ENCODE results near the gene NOTCH2NLA.
"Not testable (repeated sequence)": the region's sequence is repeated elsewhere in the genome, so short reads cannot be mapped to it uniquely, and the experiment has no call there.

NOTCH2NLA gene

DNA sequence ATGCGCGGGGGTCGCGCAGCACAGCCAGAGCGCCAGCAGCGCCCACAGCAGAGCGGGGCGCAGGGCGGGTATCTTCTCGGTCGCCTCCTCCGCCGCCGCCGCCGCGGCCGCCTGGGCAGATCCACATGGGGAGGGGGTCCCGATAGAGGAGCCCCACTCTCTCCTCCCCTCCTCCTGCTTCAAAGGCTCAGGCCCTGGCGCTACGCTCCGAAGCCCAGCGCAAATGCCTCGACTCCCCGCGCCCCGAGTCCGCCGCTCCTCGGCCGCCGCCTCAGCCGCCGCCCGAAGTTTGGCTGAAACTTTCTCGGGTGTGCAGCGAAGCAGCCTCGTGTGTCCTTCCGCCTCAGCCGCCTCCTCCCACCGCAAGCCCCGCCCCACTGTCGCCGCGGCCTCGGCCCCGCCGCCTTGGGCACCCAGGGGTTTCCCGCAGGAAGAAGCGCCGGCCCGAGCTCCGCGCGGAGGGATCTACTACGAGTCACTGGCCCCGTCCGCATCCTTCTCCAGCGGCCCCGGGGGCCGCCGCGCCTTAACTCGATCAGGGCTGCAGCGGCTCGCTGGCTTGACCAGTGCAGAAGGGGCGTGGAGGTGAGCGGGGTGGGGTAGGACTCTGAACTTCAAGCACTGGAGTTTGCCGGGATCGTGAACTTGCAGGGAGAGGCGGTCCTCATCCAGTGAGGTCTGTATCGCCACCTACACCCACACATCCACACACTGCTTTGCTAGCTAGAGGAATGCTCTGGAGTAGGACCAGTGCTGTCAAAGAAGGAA, at the start of gene NOTCH2NLA:
Gene NOTCH2NLA (minus strand): TSS at position 312 of the 768 bp plus-strand sequence. CDS start 39,684 bp downstream, outside the sequence.
- DNase-seq = peak; percentile 32 to 37

DNA sequence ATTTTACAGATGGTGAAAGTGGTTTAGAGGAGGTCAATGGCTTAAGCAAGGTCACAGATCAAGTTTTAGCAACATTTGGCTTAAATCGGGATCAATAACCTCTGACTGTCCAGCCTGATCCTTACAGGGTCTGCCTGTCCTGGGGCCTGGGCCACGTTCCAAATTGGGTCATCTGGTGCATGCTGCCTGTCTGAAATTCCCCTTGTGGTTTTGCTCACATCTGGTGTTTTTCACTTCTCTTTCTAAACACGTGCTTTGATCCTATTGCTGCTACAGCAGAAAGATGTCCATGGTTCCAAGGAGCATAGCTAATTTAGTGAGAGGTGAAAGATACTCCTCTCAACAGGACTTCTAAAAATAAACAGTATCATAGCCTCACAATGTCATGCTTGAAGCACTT, 49.5 kb upstream of the NOTCH2NLA start:
- DNase-seq = not testable (repeated sequence)

DNA sequence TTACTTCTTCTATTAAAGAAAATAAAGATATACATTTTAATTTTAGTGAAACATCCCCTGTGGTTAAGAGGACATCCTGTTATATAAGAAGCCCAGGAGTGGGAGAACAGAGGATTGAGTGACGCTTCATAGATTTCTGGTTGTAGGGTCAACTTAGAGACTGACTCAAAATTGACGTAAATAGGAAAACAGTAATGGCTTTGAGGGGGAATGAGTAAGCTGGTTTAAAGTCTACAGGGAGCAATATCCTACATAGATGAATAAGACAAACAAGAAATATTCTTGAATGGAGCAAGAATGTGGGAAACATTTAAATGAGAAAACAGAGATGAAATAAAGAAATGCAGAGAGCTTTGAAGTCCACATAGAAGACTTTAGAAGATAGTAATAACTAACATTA, 48.3 kb upstream of the NOTCH2NLA start:
- DNase-seq = not testable (repeated sequence)

DNA sequence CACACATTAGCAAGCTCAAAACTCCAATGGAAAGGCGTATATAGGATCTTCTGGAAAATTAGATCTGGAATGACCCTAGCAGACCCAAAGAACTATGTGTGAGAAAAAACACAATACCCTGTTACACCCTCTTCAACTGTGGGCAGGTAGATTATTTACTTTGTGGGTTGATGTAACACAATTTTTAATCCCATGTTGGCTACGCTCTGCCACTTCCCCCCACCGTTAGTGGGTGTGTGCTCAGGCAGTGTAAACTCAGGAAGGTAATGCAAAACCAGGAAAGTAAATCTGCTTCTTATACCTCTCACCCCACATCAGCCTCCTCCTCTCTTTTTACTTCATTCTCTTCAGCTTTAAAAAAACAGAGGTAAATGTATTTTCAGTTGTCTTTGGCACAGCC, 45.3 kb upstream of the NOTCH2NLA start:
- DNase-seq = not testable (repeated sequence)

DNA sequence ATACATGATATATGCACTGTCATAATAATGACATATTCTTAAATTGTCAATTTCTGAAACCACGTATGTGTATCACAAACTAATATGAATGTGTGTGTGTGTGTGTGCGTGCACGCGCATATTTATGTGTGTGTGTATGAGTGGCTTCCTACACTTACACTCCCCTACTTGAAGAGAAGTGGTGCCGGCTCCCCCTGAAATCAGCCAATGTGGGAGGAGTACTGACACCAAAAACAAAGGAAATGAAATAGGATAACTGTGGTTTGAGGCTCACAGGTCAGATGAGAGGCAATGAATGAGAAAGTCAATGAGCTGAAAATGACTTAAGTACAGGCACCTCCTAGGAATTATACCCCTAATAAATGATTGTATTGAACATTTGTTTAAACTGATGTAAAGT, 44.4 kb upstream of the NOTCH2NLA start:
- not testable (repeated sequence) for DNase-seq

DNA sequence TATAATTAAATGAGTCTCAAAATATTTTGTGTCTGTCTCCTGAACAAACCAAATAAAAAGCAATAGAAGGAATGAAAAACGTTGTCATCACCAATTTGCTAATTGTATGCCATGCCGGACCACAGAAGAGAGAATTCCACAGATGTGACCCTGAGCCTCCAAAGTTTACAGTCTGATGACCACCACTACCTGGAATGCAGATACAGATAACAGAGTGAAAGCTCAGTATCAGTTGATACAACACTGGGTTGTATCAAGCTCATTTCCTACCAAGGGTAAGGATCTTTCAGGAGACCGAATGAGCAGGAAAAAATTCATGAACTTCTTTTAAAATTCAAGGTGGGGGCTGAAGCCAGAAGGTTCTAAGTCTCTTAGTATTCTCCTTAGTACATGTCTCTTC, 43.9 kb upstream of the NOTCH2NLA start:
- DNase-seq = not testable (repeated sequence)

DNA sequence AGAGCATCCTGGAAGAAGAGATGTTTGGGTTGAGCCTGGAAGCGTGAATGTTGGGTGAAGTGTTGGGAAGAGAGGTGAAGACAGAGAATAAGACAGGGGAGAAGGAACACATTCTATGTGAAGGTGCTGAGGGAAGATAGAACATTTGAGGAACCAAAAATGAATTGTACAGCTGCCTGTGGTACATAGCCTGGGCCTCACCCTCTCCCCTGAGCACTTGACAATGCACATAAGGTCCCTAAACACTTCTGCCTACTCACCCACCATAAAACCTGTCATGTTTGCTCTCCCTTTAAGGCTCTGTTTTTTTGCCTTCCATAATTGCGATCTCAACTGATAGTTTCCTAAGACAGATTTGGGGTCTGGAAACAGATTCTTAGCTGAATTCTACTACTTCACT, 43.2 kb upstream of the NOTCH2NLA start:
- not testable (repeated sequence) for DNase-seq

DNA sequence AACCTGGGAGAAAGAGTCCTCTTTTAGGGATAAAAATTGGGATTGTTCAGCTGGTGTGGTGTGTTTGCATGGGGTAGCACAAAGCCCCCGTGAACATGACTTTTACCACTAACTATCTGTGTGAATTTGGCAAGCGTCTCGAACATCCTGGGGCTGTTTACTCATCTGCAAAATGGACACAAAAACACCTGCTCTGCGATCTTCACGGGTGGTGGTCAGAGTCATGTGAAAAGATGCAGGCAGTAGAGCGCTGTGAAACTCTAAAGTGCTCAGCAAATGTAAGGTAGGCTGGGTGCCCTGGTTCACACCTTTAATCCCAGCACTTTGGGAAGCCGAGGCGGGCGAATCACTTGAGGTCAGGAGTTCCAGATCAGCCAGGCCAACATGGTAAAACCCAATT, 41.3 kb upstream of the NOTCH2NLA start:
- not testable (repeated sequence) for DNase-seq

DNA sequence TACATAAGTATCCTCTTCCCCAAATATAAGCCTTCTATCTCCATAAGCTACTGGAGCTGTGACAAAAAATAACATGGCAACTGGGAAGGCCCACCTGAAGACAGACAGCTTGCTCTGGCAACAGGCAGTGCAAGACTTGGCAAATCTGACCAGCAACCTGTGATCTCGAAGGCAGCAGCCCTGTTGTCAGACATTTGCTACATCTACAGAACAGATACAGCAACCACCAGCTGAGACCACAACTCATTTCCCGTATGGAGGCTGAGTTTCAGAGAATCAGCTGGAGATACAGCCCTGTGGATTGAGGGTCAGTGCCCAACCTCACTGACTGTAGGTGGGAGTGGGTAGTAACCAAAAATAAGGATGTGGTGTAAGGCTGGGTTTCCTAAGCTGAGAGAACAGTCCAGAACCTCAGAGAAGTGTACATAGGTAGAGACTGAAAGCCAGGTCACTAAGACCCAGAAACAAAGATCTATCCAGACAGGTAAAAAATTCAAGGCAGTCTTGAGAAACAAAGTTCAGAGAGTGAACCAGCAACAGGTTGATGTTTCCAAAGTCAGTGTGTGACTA, 37.4 kb upstream of the NOTCH2NLA start:
- DNase-seq = not testable (repeated sequence)

DNA sequence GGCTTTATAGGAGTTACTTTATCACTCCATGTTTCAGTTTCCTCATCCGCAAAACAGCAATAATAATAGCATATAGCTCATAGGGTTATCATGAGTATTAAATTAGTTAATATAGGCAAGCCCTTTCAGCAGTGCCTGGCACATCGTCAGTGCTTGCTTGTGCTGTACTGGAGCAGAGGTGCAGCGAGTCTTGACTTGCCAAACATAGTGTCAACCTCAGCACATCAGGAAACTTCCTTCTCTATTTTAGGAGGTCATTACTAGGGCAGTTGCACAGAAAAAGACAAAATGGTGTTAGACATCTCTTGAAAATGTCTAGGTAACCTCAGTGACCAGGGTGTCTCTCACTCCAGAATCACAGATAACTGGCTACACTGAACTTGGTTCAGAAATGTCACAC, 35.9 kb upstream of the NOTCH2NLA start:
- not testable (repeated sequence) for DNase-seq

DNA sequence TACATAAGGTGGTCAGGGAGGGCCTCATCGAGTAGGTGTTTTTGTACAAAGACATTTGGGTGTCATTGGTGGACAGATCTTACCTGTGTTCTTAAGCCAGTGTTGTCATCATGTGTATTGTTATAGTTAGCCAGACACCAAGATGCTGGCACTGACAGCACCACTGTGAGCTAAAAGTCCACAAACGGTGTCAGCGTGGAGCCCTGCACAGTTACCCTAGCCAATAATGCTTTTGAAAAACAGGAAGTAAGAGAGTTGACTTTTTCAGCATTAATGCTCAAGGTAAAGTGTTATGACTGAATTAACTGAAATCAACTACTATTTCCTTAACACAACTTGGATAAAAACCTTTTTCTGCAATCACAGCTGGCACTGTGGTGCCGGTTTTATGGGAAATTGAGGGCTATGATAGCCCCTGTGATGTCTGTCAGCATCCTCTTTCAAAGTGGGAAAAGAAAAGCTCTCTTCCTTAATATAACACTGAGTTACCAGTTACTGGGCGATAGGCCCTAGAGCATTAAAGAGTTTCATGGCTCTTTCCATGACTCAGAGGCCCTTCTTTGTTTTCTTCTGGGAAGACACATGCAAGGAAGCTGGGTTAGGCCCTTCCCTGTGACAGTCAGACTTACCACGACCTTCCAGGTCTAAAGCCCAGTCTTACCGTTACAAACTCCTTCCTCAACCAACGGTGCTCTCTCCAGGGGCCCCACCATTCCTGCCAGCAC, 31.3 kb upstream of the NOTCH2NLA start:
- not testable (repeated sequence) for DNase-seq

DNA sequence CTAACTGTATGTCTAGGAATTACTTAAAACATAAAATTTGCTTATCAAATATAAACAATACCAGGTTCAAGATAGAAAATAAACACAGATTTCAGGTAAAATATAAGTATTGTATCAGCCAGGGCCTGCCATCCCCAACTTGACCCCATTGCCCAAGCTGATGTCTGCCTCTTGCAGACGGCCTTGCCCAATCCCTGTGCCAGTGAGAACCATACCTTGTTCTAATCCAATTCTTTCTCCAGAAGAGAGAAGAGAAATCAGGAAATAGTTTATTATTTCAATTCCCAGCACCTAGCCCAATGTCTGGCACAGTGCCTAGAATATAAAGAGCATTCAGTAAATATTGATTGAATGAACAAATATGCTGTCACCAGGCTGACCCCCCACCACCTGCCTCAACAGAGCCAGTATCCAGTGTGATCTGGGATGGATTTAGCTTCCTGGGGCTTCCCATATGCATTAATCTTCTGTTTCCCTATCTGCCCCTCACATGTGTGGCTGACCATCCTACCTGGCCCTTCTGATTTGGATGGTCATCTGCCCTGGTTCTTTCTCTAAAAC, 29.3 kb upstream of the NOTCH2NLA start:
- DNase-seq = not testable (repeated sequence)

DNA sequence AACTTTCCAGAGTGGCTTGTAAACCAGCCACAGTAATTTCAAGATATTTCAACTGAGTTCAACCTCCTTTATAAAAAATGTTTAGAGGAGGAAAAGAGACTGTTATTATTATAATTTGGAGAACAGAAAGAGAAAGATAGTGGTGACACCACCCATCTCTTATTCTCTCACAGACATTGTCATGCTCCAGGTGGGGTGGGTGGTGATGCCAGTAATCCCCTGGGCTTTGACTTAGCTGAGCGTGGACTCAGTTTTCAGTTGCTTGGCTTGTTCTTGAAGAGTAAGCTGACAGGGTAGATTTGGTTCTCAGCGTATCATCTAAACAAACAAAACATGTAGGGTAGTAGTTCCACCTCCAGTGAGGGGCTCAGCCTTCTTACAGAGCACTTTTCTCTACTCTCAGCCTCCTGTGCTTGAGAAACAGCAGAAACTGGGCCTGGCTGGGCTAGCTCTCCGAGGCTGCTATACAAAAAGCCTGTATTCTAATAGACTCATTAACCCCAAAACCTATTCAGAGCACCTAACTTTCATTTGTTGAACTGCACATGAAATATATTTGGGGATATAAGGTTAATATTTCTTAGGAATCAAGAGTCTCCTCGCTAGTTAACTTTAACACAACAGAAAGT, 25.9 kb upstream of the NOTCH2NLA start:
- not testable (repeated sequence) for DNase-seq

DNA sequence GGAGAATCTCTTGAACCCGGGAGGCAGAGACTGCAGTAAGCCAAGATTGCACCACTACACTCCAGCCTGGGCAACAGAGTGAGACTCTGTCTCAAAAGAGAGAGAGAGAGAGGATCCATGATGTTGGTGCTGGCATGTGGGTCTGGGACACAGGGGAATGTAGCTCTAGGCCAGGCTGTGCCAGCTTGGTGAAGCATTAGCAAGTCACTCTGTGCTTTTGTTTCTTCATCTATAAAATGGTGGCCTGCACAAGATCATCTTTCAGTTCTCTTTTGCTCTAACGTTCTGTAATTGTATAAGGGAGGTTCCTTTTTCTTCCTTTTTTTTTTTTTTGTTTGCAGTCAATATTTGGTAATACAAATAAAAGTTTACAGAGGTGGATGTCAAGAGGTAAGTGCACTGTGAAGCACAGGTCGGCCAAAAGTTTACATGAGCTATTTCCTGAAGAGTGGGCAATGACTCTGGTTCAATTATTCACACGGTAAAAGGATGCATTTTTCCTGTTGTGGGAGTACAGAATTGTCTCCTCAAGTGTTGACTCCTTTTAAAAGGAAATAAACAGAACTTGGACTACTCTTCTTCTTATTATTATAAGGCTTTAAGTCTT, 24.5 kb upstream of the NOTCH2NLA start:
- not testable (repeated sequence) for DNase-seq

DNA sequence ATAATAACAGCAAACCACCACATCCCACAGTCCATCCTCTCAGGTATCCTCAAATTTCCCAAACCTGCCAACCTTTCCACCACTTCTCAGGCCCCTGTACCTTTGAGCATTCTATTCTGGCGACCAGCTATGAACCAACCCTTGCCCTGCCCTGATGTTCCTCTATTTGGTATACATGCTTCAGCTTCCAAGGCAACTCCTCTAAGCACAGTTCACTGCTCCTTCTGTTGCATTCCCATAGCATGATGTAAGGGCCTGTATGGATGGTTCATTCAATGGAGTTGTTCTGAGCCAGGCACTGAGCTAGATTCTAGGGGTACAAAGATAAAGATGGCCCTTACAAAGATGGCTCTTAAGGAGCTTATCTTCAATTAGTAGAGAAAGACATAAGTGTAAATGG, 22.7 kb upstream of the NOTCH2NLA start:
- DNase-seq = not testable (repeated sequence)

DNA sequence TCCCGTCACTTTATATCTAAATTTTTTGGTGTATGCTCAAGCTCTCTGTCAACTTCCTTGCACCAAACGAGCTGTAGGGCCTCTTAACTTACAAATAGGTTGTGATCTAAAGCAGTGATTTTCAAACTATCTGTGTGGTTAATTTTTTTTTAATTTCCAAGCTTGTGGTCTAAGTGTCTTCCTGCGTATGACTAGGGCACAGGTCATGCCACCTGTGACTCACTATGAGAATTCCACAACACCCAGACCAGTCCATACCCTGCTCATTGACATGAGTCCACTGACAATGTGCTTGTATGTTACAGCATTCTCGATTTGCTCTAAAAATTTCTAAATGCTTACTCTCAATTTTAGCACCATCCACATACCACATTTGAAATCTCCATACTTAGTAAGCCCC, 19.8 kb upstream of the NOTCH2NLA start:
- DNase-seq = not testable (repeated sequence)

DNA sequence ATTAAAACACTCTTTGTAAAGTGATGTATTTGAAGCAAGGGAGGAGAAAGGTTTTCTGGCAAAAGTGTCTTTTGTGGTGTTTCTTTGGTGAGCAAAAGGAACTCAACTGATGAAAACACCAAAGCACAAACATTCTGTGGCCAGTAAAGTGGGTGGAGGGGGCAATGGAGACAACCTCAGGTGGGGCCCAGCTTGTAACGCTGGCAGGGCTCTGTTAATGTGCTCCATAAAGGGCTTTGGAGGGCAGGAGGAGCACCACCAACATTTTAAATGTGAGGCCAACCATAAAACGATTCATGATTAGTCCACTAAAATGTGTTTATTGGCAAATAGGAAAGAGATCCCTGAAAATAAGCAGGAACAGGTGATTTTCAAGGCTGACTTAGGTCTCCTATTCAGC, 7.8 kb upstream of the NOTCH2NLA start:
- DNase-seq = not testable (repeated sequence)

DNA sequence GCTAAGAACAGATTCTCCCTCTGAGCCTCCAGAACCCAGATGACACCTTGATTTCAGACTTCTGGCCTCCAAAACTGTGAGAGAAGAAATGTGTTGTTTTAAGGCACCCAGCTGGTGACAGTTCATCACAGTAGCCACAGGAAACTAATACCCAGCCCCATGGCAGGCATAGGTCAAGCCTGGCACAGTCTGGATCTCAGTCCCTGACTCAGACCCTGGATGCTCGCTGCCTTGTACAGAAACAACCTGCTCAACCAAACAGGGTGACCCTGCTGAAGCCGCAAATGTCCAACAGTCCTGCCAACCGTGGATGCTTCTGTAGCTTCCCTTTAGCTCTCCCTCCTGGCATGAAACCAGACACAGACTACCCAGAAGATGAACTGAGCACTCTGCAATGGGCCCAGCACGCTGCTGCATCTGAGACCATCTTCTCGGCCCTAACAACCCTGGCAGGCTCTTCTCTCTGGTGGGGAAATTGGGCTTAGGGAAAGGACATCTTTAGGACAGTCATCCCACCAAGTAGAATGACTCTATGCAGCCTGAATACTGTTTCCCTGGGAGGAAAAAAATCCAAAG, 7.3 kb upstream of the NOTCH2NLA start:
- DNase-seq = not testable (repeated sequence)

DNA sequence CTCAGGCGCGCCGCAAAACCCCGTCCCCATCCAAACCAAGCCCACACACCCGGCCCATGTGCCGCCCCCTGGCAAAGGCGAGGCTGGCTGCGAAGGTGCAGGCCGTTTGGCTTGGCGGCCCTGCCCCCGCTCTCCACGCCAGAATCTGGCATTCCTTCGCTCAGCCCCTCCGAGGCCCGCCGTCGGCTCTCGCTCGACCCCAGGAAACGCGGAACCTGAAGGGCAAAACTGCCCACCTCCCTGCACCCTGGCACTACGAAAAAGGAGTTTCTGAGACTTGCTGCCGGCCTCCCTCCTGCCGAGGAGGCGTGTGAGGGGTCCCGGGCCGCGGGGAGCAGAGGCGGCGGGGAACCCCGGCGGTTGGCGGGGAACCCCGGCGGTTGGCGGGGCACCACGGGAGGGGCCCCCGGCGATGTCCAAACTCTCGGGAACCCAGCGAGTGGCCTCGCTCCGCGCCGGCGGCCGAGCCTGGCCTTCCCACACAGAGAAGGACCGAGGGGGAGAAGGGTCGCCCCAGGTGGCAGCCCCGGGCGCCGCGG, 608 bp downstream of the NOTCH2NLA start:
- peak; percentile 7 to 9 for DNase-seq

DNA sequence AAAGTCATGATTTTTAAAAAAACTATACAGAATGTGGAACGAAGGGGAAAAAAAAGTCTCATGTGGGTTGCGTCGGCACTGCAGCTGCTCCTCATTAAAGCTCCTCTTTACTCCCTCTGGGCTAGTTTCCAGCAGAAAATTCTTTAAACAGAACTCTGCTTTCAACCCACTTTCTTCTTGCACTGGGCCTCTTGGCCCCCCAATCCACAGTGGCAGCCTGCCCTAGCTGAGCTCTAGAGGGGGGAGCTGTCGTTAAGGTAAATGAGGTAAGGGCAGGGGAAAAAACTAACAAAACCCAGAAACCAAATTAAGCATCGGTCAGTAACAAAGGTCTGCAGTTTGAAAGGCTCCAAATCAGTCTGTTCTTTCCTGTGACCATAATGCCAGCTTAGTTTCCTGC, 54.3 kb downstream of the NOTCH2NLA start:
- DNase-seq = not testable (repeated sequence)

DNA sequence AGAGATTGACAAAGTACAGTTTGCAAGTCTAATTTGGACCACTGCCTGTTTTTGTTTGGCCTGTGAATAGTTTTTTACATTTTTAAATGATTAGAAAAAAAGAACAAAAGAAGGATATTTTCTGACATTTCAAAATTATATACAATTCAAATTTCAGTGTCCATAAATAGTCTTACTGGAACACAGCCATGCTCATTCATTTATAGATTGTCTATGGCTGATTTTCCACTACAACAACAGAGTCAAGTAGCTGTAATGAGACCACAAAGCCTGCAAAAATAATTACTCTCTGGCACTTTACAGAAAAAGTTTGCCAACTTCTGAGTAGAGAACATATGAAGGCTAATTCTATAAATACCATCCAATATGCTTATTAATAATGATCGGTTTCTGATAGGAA, 61.1 kb downstream of the NOTCH2NLA start:
- not testable (repeated sequence) for DNase-seq

DNA sequence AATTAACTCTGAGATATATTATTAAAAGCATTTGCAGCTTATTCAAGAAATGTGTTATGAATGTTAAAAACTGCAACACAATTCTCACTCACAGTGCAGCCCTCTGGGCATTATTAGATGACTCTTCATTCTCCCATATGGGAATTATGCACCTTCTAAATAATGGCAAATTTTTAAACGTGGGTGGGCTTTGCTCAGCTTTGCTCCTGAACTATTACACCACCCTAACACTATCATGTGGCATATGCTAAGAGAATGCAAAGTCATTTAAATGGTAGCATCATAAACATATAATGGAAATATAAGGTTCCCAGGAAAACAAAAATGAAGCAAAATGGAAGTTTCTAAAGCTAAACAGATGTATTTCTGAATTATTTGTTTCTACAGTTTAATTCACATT, 61.5 kb downstream of the NOTCH2NLA start:
- DNase-seq = not testable (repeated sequence)

All from stimulated activated CD4-positive, alpha-beta T cell treated with anti-CD3 and anti-CD28 coated beads, Interleukin-4, amount 100 ng/mL, for 4 hours (primary cell).